Measurements from ENCODE around the gene BBS10.

Gene BBS10

DNA sequence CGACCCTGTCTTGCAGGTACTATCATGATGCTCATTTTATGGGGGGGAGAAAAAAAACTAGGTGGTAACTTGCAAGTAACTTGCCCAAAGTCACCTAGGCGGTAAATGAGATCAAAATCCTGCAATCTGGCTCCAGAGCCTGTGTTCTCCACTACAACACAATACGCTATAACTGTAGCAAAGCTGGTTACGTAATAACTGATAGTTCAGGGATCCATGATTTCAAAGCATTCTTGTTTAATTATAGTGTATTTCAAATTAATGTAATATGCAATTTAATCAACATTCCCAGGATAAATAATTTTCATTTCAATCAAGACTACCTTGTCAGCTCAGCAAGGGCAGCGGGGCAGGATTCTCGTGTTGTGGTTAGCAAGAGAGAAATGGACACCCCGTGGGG lies 31.7 kb downstream of the BBS10 start:
- Histone ChIP-seq H3K9me3 (ENCODE audit: control insufficient read depth, low read length) (no peaks in the 10 kb centered on the region), H3K4me1 (no peaks in the 10 kb centered on the region), H3K4me3 (ENCODE audit: low read depth, low read length) (no peak overlapping the region), H3K27ac (no peak overlapping the region), H3K4me2 (ENCODE audit: low read length) (no peak overlapping the region), H3K36me3 (ENCODE audit: control insufficient read depth, insufficient read depth, low read length) (no peaks in the 10 kb centered on the region), H3K27me3 (ENCODE audit: control insufficient read depth, insufficient read depth, low read length) (no peaks in the 10 kb centered on the region), H3K9ac (no peak overlapping the region), H3K79me2 (no peaks in the 10 kb centered on the region), H2AFZ (no peak overlapping the region)
- TF ChIP-seq, protein P1, sequence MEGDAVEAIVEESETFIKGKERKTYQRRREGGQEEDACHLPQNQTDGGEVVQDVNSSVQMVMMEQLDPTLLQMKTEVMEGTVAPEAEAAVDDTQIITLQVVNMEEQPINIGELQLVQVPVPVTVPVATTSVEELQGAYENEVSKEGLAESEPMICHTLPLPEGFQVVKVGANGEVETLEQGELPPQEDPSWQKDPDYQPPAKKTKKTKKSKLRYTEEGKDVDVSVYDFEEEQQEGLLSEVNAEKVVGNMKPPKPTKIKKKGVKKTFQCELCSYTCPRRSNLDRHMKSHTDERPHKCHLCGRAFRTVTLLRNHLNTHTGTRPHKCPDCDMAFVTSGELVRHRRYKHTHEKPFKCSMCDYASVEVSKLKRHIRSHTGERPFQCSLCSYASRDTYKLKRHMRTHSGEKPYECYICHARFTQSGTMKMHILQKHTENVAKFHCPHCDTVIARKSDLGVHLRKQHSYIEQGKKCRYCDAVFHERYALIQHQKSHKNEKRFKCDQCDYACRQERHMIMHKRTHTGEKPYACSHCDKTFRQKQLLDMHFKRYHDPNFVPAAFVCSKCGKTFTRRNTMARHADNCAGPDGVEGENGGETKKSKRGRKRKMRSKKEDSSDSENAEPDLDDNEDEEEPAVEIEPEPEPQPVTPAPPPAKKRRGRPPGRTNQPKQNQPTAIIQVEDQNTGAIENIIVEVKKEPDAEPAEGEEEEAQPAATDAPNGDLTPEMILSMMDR (IDR thresholded peaks at IDR 0.05), result no peak

DNA sequence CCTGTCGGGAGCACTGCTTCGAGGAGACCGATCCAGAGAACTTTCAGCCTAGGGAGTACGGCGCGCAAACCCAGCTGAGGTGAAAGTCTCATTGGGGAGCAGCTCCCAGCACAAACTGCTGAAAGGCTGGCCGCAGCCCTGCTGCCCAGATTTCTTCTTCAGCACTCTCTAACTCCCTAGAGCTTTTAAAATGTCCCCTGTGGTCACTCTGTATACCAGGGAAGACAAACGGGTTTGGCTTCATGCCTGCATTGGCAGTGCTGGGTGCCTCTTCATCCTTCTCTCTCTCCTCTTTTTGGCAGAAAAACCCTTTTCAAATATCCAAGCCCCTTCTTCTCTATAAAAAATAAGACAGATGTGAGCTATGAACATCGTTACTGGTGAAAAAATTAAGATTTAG lies 34.9 kb downstream of the BBS10 start:
- Histone ChIP-seq H3K27me3 (ENCODE audit: control insufficient read depth, insufficient read depth, low read length) (no peaks in the 10 kb centered on the region), H3K79me2 (no peaks in the 10 kb centered on the region), H3K36me3 (ENCODE audit: control insufficient read depth, insufficient read depth, low read length) (no peaks in the 10 kb centered on the region), H3K4me2 (ENCODE audit: low read length) (no peak overlapping the region), H3K4me3 (ENCODE audit: low read depth, low read length) (no peak overlapping the region), H3K9ac (no peak overlapping the region), H3K9me3 (ENCODE audit: control insufficient read depth, low read length) (no peaks in the 10 kb centered on the region), H3K4me1 (no peaks in the 10 kb centered on the region), H2AFZ (no peak overlapping the region), H3K27ac (no peak overlapping the region)
- TF ChIP-seq, protein P1 (IDR thresholded peaks at IDR 0.05), result no peak

DNA sequence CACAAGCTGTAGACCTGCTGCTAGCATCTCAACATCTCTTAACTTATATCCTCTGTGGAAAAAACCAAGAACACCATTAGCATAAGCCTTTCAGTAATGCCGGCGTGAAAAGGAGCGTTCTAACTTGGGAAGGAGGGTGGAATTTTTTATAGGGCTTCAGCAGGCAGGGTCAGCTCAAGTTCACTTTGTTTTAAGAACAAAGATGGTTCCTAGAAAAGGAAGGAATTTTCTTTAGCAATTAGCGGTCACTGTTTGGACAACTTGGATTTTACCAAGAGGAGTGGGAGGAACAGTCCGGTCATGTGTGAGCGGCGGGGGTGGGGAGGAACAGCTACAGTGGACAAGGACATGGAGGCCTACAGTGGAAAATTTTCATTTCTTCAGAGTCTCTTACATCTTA lies 35.9 kb downstream of the BBS10 start:
- H3K4me2 ChIP-seq (ENCODE audit: low read length), result no peak overlapping the region
- no peaks in the 10 kb centered on the region for H3K4me1 ChIP-seq
- no peak overlapping the region for H2AFZ ChIP-seq
- H3K36me3 ChIP-seq (ENCODE audit: control insufficient read depth, insufficient read depth, low read length), result no peaks in the 10 kb centered on the region
- no peak overlapping the region for H3K4me3 ChIP-seq (ENCODE audit: low read depth, low read length)
- H3K9me3 ChIP-seq (ENCODE audit: control insufficient read depth, low read length), result no peaks in the 10 kb centered on the region
- no peaks in the 10 kb centered on the region for H3K27me3 ChIP-seq (ENCODE audit: control insufficient read depth, insufficient read depth, low read length)
- no peak overlapping the region for H3K9ac ChIP-seq
- H3K27ac ChIP-seq, result no peak overlapping the region
- H3K79me2 ChIP-seq, result no peaks in the 10 kb centered on the region
- TF ChIP-seq, protein P1 (IDR thresholded peaks at IDR 0.05), result no peak

DNA sequence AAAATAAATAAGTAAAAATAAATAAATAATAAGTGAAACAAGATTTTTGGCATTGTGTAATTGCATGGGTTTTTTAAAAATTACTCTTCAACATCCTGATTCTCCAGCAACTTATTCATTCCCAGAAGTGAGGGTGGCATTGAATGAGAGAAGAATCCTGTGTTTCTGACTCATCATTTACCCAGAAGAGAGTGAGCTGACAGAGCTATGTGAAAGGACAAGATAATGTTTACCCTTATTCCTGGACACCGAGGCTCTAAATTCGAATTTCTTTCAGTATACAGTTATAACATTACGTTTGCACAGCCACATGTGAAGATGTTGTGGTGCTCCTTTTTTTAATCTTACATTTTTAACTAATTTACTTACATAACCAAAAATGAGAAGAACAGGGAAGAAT lies 36.4 kb downstream of the BBS10 start:
- Histone ChIP-seq H3K27ac (no peak overlapping the region), H3K36me3 (ENCODE audit: control insufficient read depth, insufficient read depth, low read length) (no peaks in the 10 kb centered on the region), H3K79me2 (no peaks in the 10 kb centered on the region), H3K9ac (no peak overlapping the region), H3K27me3 (ENCODE audit: control insufficient read depth, insufficient read depth, low read length) (no peaks in the 10 kb centered on the region), H3K9me3 (ENCODE audit: control insufficient read depth, low read length) (no peaks in the 10 kb centered on the region), H2AFZ (no peak overlapping the region), H3K4me2 (ENCODE audit: low read length) (no peak overlapping the region), H3K4me1 (no peaks in the 10 kb centered on the region), H3K4me3 (ENCODE audit: low read depth, low read length) (no peak overlapping the region)
- TF ChIP-seq, protein P1 (IDR thresholded peaks at IDR 0.05), result no peak

DNA sequence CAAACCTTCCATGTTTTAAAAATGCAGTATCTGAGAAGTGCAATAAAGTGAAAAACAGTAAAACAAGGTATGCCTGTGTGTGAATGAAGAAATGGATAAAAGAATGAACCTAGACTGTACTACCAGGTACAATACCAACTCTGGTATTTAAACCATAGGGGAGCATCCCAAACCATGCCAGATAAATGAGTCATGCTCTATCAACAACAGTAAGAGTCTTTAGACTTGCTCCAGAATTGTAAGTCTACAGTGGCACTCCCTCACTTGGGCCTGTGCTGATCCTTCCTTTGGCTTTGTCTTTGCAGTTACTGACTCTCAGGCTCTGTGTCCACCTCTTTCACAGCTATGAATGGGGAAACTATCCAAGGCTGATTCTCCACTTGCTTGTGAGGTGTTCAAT lies 38.1 kb downstream of the BBS10 start:
- Histone ChIP-seq H3K4me1 (no peaks in the 10 kb centered on the region), H3K27me3 (ENCODE audit: control insufficient read depth, insufficient read depth, low read length) (no peaks in the 10 kb centered on the region), H3K79me2 (no peaks in the 10 kb centered on the region), H3K4me3 (ENCODE audit: low read depth, low read length) (no peak overlapping the region), H3K9me3 (ENCODE audit: control insufficient read depth, low read length) (no peaks in the 10 kb centered on the region), H3K27ac (no peak overlapping the region), H2AFZ (no peak overlapping the region), H3K36me3 (ENCODE audit: control insufficient read depth, insufficient read depth, low read length) (no peaks in the 10 kb centered on the region), H3K4me2 (ENCODE audit: low read length) (no peak overlapping the region), H3K9ac (no peak overlapping the region)
- TF ChIP-seq, protein P1 (IDR thresholded peaks at IDR 0.05), result no peak
